ENCODE results near the gene TBXAS1.

GRCh38 chr7:140033779-140034363 lies 204.8 kb downstream of the TBXAS1 start:
- TF ChIP-seq CTCF (IDR thresholded peaks at IDR 0.05; ENCODE audit: low read depth, low read length, poor library complexity, severe bottlenecking) (no peak), EZH2phosphoT487 (IDR thresholded peaks at IDR 0.05; ENCODE audit: borderline replicate concordance, low read length) (no peak)

Data from DOHH2 (cell line).